CD14-positive monocyte (primary cell): ENCODE data around the gene TENM3. TPM values are rescaled to one million over a fixed set of nuclear protein-coding genes. Genes with fewer than 3 reads are reported as not detected.

Experiments
- DNase-seq, 3 donors: peaks; one replicate each; pipeline ENCODE4 v3.0.0-alpha.2; 2011 to 2022
- H2AFZ ChIP-seq: 2 replicates; pipeline ENCODE4 v1.6.0; 2012; ENCODE audit warnings: mild to moderate bottlenecking, low read depth, low read length, inconsistent platforms; ENCODE audit not compliant: insufficient read depth, poor library complexity, severe bottlenecking
- H3K27ac ChIP-seq, 2 donors: 1 replicate in 1 of 2; 2 replicates in 1 of 2; pipeline ENCODE4 v1.5.1; 2012 to 2013; ENCODE audit warnings: low read length in 2 of 2, control low read depth in 1 of 2, inconsistent platforms in 1 of 2, low read depth in 1 of 2, mild to moderate bottlenecking in 1 of 2
- H3K27me3 ChIP-seq, 2 donors: one replicate each; pipeline versions ENCODE4 v1.6.0 to v1.6.1; 2011 to 2013; ENCODE audit warnings: low read length in 2 of 2; ENCODE audit not compliant: control insufficient read depth in 2 of 2, insufficient read depth in 2 of 2
- H3K36me3 ChIP-seq, 2 donors: replicated peaks in 1 of 2; 1 replicate in 1 of 2; 2 replicates in 1 of 2; pipeline versions ENCODE4 v1.5.1 to v1.6.1; 2012 to 2013; ENCODE audit warnings: low read length in 2 of 2, control low read depth in 1 of 2, inconsistent platforms in 1 of 2, mild to moderate bottlenecking in 1 of 2; ENCODE audit not compliant: insufficient read depth in 2 of 2, control insufficient read depth in 1 of 2
- H3K4me1 ChIP-seq, 2 donors: 1 replicate in 1 of 2; 2 replicates in 1 of 2; pipeline versions ENCODE4 v1.5.1 to v1.6.1; 2012 to 2013; ENCODE audit warnings: low read length in 2 of 2, control low read depth in 1 of 2, inconsistent platforms in 1 of 2, mild to moderate bottlenecking in 1 of 2, moderate library complexity in 1 of 2; ENCODE audit not compliant: insufficient read depth in 2 of 2, control insufficient read depth in 1 of 2
- H3K4me2 ChIP-seq: replicated peaks from 2 replicates; pipeline ENCODE3; 2012; ENCODE audit warnings: low read length, moderate library complexity, mild to moderate bottlenecking; ENCODE audit not compliant: poor library complexity, severe bottlenecking; ENCODE audit errors: extremely low read depth
- H3K4me3 ChIP-seq, 3 experiments: fragments of 200-600 bp in 1 of 3; sonication (generic) in 1 of 3; replicated peaks in 1 of 3; 1 replicate in 2 of 3; 2 replicates in 1 of 3; pipeline ENCODE4 v1.5.1; 2011 to 2013; ENCODE audit warnings: low read length in 3 of 3, mild to moderate bottlenecking in 3 of 3, control low read depth in 2 of 3, low read depth in 2 of 3, inconsistent platforms in 1 of 3, moderate library complexity in 1 of 3
- H3K79me2 ChIP-seq: 2 replicates; pipeline ENCODE4 v1.6.0; 2012; ENCODE audit warnings: mild to moderate bottlenecking, control low read depth, inconsistent platforms, low read length, moderate library complexity; ENCODE audit not compliant: insufficient read depth
- H3K9ac ChIP-seq: 2 replicates; pipeline ENCODE4 v1.6.0; 2017; ENCODE audit warnings: low read length, mild to moderate bottlenecking; ENCODE audit not compliant: insufficient read depth, poor library complexity, severe bottlenecking
- H3K9me3 ChIP-seq, 2 donors: replicated peaks in 1 of 2; 1 replicate in 1 of 2; 2 replicates in 1 of 2; pipeline versions ENCODE4 v1.5.1 to v1.6.1; 2012 to 2013; ENCODE audit warnings: low read length in 2 of 2, control low read depth in 1 of 2; ENCODE audit not compliant: control insufficient read depth in 1 of 2, insufficient read depth in 1 of 2
- H4K20me1 ChIP-seq: 2 replicates; pipeline ENCODE4 v1.6.0; 2012; ENCODE audit warnings: mild to moderate bottlenecking, low read length, control low read depth, moderate library complexity; ENCODE audit not compliant: insufficient read depth
- H3K27ac Mint-ChIP-seq, 7 donors: one replicate each; pipeline ENCODE4 v1.8.0; 2020; ENCODE audit warnings: mild to moderate bottlenecking in 7 of 7, mixed read lengths in 7 of 7, moderate library complexity in 6 of 7, inconsistent platforms in 2 of 7
- H3K27me3 Mint-ChIP-seq, 3 donors: one replicate each; pipeline ENCODE4 v1.8.0; 2021 to 2022; ENCODE audit warnings: low read depth in 3 of 3, mild to moderate bottlenecking in 3 of 3, mixed read lengths in 3 of 3, moderate library complexity in 3 of 3, inconsistent platforms in 1 of 3
- H3K36me3 Mint-ChIP-seq, 2 donors: one replicate each; pipeline ENCODE4 v1.8.0; 2020; ENCODE audit warnings: mixed read lengths in 2 of 2, inconsistent platforms in 1 of 2, mild to moderate bottlenecking in 1 of 2
- H3K4me1 Mint-ChIP-seq: one replicate; pipeline ENCODE4 v1.8.0; 2020; ENCODE audit warnings: mild to moderate bottlenecking, mixed read lengths
- H3K4me3 Mint-ChIP-seq, 2 donors: one replicate each; pipeline ENCODE4 v1.8.0; 2020; ENCODE audit warnings: mild to moderate bottlenecking in 2 of 2, mixed read lengths in 2 of 2, moderate library complexity in 1 of 2
- H3K9me3 Mint-ChIP-seq, 7 donors: one replicate each; pipeline ENCODE4 v1.8.0; 2020 to 2022; ENCODE audit warnings: mixed read lengths in 7 of 7, mild to moderate bottlenecking in 6 of 7, moderate library complexity in 6 of 7, inconsistent platforms in 2 of 7
- WGBS: methylation state at CpG from one replicate; pipeline ENCODE4 v1.1.5; 2013; ENCODE audit warnings: missing lambda C conversion rate; ENCODE audit not compliant: insufficient coverage; 5-methylcytosine and 5-hydroxymethylcytosine counted together
- intact Hi-C, 2 donors: fragments of 100-400 bp; cut with micrococcal nuclease; formaldehyde crosslinking; loops; one replicate each; pipeline versions ENCODE4 v1.15.0 to v1.15.1; 2023
- polyA plus RNA-seq, 3 donors: library from polyadenylated mRNA; depleted of rRNA in 1 of 3; unstranded in 2 of 3; stranded (reverse) in 1 of 3; fragments of 300-500 nt in 2 of 3; fragments of >200 nt in 1 of 3; fragmentation: Illumina TruSeq in 2 of 3; gene quantifications; 1 replicate in 2 of 3; 2 replicates in 1 of 3; pipeline ENCODE4 v1.2.3, GENCODE V29; 2012 to 2021
- TF ChIP-seq, protein P1 (sequence below): fragments of 200-600 bp; IDR thresholded peaks from one replicate; pipeline ENCODE4 v1.8.0; 2022; ENCODE audit warnings: antibody characterized with exemption, mild to moderate bottlenecking

TENM3 gene
- polyA plus RNA-seq, 3 donors: not detected

DNA sequence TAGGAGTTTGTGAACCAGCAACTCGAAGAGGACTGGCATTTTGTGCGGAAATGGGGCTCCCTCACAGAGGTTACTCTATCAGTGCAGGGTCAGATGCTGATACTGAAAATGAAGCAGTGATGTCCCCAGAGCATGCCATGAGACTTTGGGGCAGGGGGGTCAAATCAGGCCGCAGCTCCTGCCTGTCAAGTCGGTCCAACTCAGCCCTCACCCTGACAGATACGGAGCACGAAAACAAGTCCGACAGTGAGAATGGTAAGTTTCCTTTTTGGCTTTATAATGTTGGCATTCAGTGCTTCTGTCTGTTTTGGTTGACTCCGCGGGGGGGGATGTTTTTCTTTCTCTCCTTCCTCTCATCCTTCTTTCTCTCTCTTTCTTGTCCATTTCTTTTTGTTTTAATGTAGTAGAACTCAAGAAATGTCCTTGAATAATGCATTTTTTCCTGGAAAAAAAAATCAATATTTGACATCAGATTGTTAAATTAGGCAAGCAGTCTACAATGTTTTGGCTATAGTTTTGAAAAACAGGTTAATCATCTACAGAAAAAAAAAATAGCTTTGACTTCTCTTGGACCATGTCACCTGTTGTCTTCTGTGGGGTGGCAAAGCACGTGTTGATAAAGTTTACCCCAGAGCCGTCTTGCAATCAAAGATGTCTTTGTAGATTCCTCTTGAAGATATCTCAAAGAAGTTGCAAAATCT lies 103.6 kb downstream of the TENM3 start:
- no peak overlapping the region for H2AFZ ChIP-seq
- no peak overlapping the region for H3K9ac ChIP-seq
- Mint-ChIP-seq H3K4me1 (no peaks in the 10 kb centered on the region), H3K36me3 (no peaks in the 10 kb centered on the region), H3K27me3 (peaks cover 1 to 4% (median 2%) of the 10 kb centered on the region in 3 donors), H3K4me3 (no peak overlapping the region), H3K9me3 (peaks cover 0 to 4% (median 0%) of the 10 kb centered on the region in 7 donors), H3K27ac (no peak overlapping the region)
- H3K27ac ChIP-seq: no peak overlapping the region
- H3K36me3 ChIP-seq: no peaks in the 10 kb centered on the region
- H4K20me1 ChIP-seq: no peaks in the 10 kb centered on the region
- no peaks in the 10 kb centered on the region for H3K27me3 ChIP-seq
- no peaks in the 10 kb centered on the region for H3K4me1 ChIP-seq
- no peak overlapping the region for H3K4me3 ChIP-seq
- DNase-seq: no peak
- H3K79me2 ChIP-seq: no peaks in the 10 kb centered on the region
- H3K9me3 ChIP-seq: no peaks in the 10 kb centered on the region
- intact Hi-C loops: no loop called here
- 66% methylated on average over 5 of the region's 11 CpGs for WGBS
- no peak overlapping the region for H3K4me2 ChIP-seq
- TF ChIP-seq, protein P1, sequence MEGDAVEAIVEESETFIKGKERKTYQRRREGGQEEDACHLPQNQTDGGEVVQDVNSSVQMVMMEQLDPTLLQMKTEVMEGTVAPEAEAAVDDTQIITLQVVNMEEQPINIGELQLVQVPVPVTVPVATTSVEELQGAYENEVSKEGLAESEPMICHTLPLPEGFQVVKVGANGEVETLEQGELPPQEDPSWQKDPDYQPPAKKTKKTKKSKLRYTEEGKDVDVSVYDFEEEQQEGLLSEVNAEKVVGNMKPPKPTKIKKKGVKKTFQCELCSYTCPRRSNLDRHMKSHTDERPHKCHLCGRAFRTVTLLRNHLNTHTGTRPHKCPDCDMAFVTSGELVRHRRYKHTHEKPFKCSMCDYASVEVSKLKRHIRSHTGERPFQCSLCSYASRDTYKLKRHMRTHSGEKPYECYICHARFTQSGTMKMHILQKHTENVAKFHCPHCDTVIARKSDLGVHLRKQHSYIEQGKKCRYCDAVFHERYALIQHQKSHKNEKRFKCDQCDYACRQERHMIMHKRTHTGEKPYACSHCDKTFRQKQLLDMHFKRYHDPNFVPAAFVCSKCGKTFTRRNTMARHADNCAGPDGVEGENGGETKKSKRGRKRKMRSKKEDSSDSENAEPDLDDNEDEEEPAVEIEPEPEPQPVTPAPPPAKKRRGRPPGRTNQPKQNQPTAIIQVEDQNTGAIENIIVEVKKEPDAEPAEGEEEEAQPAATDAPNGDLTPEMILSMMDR: no peak

DNA sequence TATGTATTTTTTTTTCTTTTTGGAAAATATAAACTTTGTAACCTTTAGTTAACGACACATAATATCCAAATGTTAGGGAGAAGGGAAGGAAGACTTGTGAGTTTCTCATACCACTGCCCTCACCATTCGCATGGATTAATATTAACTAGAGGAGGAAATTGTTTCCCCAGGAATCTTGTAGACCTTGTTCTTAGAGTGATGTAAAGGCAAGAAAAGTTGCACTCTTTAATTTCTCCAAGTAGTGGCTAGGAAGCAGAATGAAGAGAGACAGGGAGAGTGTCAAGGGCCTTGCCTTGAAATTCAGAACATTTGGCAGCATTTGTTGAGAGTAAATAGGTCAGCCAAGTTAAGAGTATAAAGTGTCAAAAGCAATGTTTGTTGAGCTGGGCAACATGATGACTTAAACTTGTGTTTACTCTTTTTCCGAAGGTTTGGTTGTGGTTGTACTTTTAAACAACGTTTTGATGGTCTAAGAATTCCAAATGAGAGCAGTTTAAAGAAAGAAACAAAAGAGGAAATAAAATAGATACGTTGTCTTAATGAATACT lies 105.7 kb downstream of the TENM3 start:
- Histone ChIP-seq H3K36me3 (no peaks in the 10 kb centered on the region), H3K4me3 (no peak overlapping the region), H4K20me1 (no peaks in the 10 kb centered on the region), H3K27ac (no peak overlapping the region), H3K4me2 (no peak overlapping the region), H3K9ac (no peak overlapping the region), H3K27me3 (no peaks in the 10 kb centered on the region), H3K4me1 (no peaks in the 10 kb centered on the region), H3K79me2 (no peaks in the 10 kb centered on the region), H3K9me3 (no peaks in the 10 kb centered on the region), H2AFZ (no peak overlapping the region)
- TF ChIP-seq, protein P1: no peak
- no peak overlapping the region for H3K27ac Mint-ChIP-seq
- intact Hi-C loops: no loop called here
- no peaks in the 10 kb centered on the region for H3K4me1 Mint-ChIP-seq
- no peaks in the 10 kb centered on the region for H3K36me3 Mint-ChIP-seq
- peaks cover 0 to 4% (median 0%) of the 10 kb centered on the region in 7 donors for H3K9me3 Mint-ChIP-seq
- DNase-seq: no peak
- H3K27me3 Mint-ChIP-seq: peaks cover 1 to 4% (median 2%) of the 10 kb centered on the region in 3 donors
- H3K4me3 Mint-ChIP-seq: no peak overlapping the region
- WGBS: 80% methylated on average over 1 of the region's 5 CpGs
